HUES6 (cell line): Measurements from ENCODE around the gene MXRA8.

Experiments used
- H3K27ac ChIP-seq: 2 replicates; pipeline ENCODE4 v1.7.0; 2013; ENCODE audit warnings: low read depth, mild to moderate bottlenecking, low read length, inconsistent platforms
- H3K27me3 ChIP-seq: 2 replicates; pipeline ENCODE4 v1.6.1; 2013; ENCODE audit warnings: low read length; ENCODE audit not compliant: control insufficient read depth, insufficient read depth
- H3K36me3 ChIP-seq: 2 replicates; pipeline ENCODE4 v1.6.1; 2013; ENCODE audit warnings: low read length; ENCODE audit not compliant: control insufficient read depth, insufficient read depth
- H3K4me1 ChIP-seq: 2 replicates; pipeline ENCODE4 v1.6.1; 2013; ENCODE audit warnings: low read length; ENCODE audit not compliant: control insufficient read depth, insufficient read depth
- H3K4me3 ChIP-seq: 2 replicates; pipeline ENCODE4 v1.5.1; 2013; ENCODE audit warnings: low read depth, low read length
- H3K9ac ChIP-seq: one replicate; pipeline ENCODE4 v1.6.1; 2013; ENCODE audit warnings: mild to moderate bottlenecking, low read length
- H3K9me3 ChIP-seq: 2 replicates; pipeline ENCODE4 v1.6.1; 2013; ENCODE audit warnings: low read depth, low read length; ENCODE audit not compliant: control insufficient read depth, insufficient read depth

The MXRA8 gene

GRCh38 chr1:1330366-1331067 lies 27.8 kb downstream of the MXRA8 start:
- no peaks in the 10 kb centered on the region for H3K27me3 ChIP-seq
- no peak overlapping the region for H3K4me3 ChIP-seq
- no peaks in the 10 kb centered on the region for H3K4me1 ChIP-seq
- H3K9ac ChIP-seq: no peak overlapping the region
- H3K27ac ChIP-seq: no peak overlapping the region
- no peaks in the 10 kb centered on the region for H3K9me3 ChIP-seq
- peaks cover 10% of the 10 kb centered on the region; the same call in 1 of the 2 replicates for H3K36me3 ChIP-seq

- Histone ChIP-seq H3K9me3 (no peaks in the 10 kb centered on the region), H3K4me3 (no peak overlapping the region), H3K27me3 (no peaks in the 10 kb centered on the region), H3K27ac (no peak overlapping the region), H3K4me1 (no peaks in the 10 kb centered on the region), H3K9ac (no peak overlapping the region), H3K36me3 (0 out of 2 replicates have a peak, but pooled peaks cover 5% of the 10 kb centered on the region)
Observed at GRCh38 chr1:1329304-1330210, 28.8 kb downstream of the MXRA8 start.

- H3K9ac ChIP-seq: no peak overlapping the region
- H3K4me1 ChIP-seq: no peaks in the 10 kb centered on the region
Observed at GRCh38 chr1:1328254-1328653, 30.1 kb downstream of the MXRA8 start.

GRCh38 chr1:1327291-1327690 lies 31.1 kb downstream of the MXRA8 start:
- no peaks in the 10 kb centered on the region for H3K4me1 ChIP-seq
- no peak overlapping the region for H3K27ac ChIP-seq
- H3K36me3 ChIP-seq: peaks cover 5% of the 10 kb centered on the region; the same call in 1 of the 2 replicates
- no peak overlapping the region for H3K9ac ChIP-seq
- no peak overlapping the region for H3K4me3 ChIP-seq
- no peaks in the 10 kb centered on the region for H3K9me3 ChIP-seq
- no peaks in the 10 kb centered on the region for H3K27me3 ChIP-seq

More at GRCh38 chr1:1328254-1328653, 30.1 kb downstream of the MXRA8 start:
- no peaks in the 10 kb centered on the region for H3K9me3 ChIP-seq
- 0 out of 2 replicates have a peak, but pooled peaks cover 5% of the 10 kb centered on the region for H3K36me3 ChIP-seq
- H3K27ac ChIP-seq: no peak overlapping the region
- no peak overlapping the region for H3K4me3 ChIP-seq
- H3K27me3 ChIP-seq: no peaks in the 10 kb centered on the region

GRCh38 chr1:1326075-1326605 lies 32.2 kb downstream of the MXRA8 start:
- H3K4me3 ChIP-seq: peak overlapping the region; percentile 99; the same call in 1 of the 2 replicates
- no peak overlapping the region for H3K9ac ChIP-seq
- no peaks in the 10 kb centered on the region for H3K9me3 ChIP-seq
- no peak overlapping the region for H3K27ac ChIP-seq
- H3K27me3 ChIP-seq: no peaks in the 10 kb centered on the region
- H3K36me3 ChIP-seq: peaks cover 9% of the 10 kb centered on the region
- no peaks in the 10 kb centered on the region for H3K4me1 ChIP-seq

GRCh38 chr1:1325288-1326074 lies 32.9 kb downstream of the MXRA8 start:
- peak overlapping the region; percentile 83 for H3K9ac ChIP-seq
- no peaks in the 10 kb centered on the region for H3K27me3 ChIP-seq
- H3K9me3 ChIP-seq: no peaks in the 10 kb centered on the region
- H3K27ac ChIP-seq: peak overlapping the region; percentile 70
- H3K4me3 ChIP-seq: peak overlapping the region; percentile 99
- peaks cover 16% of the 10 kb centered on the region for H3K36me3 ChIP-seq
- no peaks in the 10 kb centered on the region for H3K4me1 ChIP-seq

- Histone ChIP-seq H3K27me3 (no peaks in the 10 kb centered on the region), H3K27ac (peak within 1 kb of the TSS; percentile 86), H3K36me3 (peaks cover 23% of the 10 kb centered on the region), H3K4me3 (peak within 1 kb of the TSS; percentile 99), H3K9ac (peak within 1 kb of the TSS; percentile 94), H3K4me1 (no peaks in the 10 kb centered on the region), H3K9me3 (no peaks in the 10 kb centered on the region)
Observed at GRCh38 chr1:1324524-1325287, 33.6 kb downstream of the MXRA8 start, which contains the start of the genes CPTP and INTS11. TSS of gene CPTP (plus strand) at chr1:1324802. CDS start at chr1:1326911, 2,109 bp downstream. TSS of gene INTS11 (minus strand) at chr1:1324660. CDS start at chr1:1324608, 52 bp downstream.

- peaks cover 29% of the 10 kb centered on the region for H3K36me3 ChIP-seq
- H3K27me3 ChIP-seq: no peaks in the 10 kb centered on the region
- peak overlapping the region; percentile 99 for H3K4me3 ChIP-seq
- no peaks in the 10 kb centered on the region for H3K9me3 ChIP-seq
- no peaks in the 10 kb centered on the region for H3K4me1 ChIP-seq
- peak overlapping the region; percentile 94 for H3K9ac ChIP-seq
- H3K27ac ChIP-seq: peak overlapping the region; percentile 86; the same call in 1 of the 2 replicates
Observed at GRCh38 chr1:1324084-1324523, 34.3 kb downstream of the MXRA8 start.

GRCh38 chr1:1322952-1323351 lies 35.4 kb downstream of the MXRA8 start:
- H3K27ac ChIP-seq: no peak overlapping the region
- no peak overlapping the region for H3K4me3 ChIP-seq
- H3K4me1 ChIP-seq: peaks cover 5% of the 10 kb centered on the region; the same call in 1 of the 2 replicates
- H3K9ac ChIP-seq: no peak overlapping the region
- peaks cover 41% of the 10 kb centered on the region for H3K36me3 ChIP-seq
- no peaks in the 10 kb centered on the region for H3K27me3 ChIP-seq
- no peaks in the 10 kb centered on the region for H3K9me3 ChIP-seq

GRCh38 chr1:1322418-1322817 lies 35.9 kb downstream of the MXRA8 start:
- no peak overlapping the region for H3K27ac ChIP-seq
- peaks cover 41% of the 10 kb centered on the region for H3K36me3 ChIP-seq
- peaks cover 6% of the 10 kb centered on the region; the same call in 1 of the 2 replicates for H3K4me1 ChIP-seq
- H3K9ac ChIP-seq: no peak overlapping the region
- no peak overlapping the region for H3K4me3 ChIP-seq
- no peaks in the 10 kb centered on the region for H3K9me3 ChIP-seq
- no peaks in the 10 kb centered on the region for H3K27me3 ChIP-seq
